Measurements from ENCODE around the gene DDAH1. TPM values are rescaled to one million over a fixed set of nuclear protein-coding genes. Genes with fewer than 3 reads are reported as not detected.
A peak's percentile ranks its signal among the peaks of the same experiment; 100 is the strongest.

DDAH1 gene
- total RNA-seq, 1 donor, result 88.9 TPM

DNA sequence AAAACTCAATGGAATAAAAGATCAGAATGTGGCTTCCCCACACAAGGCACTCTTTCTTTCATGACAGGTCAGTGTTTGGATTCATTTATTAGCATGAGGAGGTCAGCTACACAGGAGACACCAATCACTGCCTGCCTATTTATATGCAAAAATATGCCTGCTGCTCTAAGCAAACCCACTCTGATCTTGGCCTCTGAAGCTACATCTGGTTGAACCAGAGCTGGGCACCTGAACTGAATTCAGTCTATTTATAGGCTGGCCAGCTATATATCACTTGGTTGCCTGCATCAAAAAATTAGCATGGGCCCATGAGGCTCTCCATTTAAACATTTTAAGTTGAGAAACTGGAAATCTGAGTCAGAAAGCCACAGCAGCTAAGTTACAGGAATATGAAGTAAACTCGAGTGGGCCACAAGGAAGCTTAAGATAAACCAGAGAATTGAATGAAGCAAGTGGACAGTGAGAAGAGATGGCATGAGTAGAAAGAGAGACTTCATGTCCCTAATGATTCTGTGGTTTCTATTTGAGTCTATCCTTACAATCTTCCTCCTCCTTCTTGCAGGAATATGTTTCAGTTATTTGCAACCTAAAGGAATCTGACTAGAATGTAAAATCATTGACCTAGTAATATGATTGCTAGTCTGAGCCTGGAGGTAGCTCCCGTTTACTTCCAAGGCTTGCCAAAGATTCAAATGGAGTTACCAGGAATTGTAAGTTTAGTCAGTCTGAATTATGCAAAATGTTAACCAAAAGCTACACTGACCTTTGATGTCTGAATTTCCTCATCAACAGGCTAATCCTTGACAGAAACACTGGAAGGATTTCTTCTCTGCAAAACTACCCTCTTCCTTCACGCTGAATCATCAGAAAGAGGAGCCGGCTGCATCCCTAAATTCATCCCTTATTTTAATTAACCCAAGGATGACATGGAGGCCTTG is 17.7 kb downstream of the DDAH1 start:
- DNase-seq (ENCODE audit: low read depth), result peak; percentile 55
- no peak overlapping the region for H3K4me3 ChIP-seq (ENCODE audit: low read depth, low read length)
- TF ChIP-seq, protein P1, sequence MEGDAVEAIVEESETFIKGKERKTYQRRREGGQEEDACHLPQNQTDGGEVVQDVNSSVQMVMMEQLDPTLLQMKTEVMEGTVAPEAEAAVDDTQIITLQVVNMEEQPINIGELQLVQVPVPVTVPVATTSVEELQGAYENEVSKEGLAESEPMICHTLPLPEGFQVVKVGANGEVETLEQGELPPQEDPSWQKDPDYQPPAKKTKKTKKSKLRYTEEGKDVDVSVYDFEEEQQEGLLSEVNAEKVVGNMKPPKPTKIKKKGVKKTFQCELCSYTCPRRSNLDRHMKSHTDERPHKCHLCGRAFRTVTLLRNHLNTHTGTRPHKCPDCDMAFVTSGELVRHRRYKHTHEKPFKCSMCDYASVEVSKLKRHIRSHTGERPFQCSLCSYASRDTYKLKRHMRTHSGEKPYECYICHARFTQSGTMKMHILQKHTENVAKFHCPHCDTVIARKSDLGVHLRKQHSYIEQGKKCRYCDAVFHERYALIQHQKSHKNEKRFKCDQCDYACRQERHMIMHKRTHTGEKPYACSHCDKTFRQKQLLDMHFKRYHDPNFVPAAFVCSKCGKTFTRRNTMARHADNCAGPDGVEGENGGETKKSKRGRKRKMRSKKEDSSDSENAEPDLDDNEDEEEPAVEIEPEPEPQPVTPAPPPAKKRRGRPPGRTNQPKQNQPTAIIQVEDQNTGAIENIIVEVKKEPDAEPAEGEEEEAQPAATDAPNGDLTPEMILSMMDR (IDR thresholded peaks at IDR 0.05; ENCODE audit: insufficient read depth, low read length), result no peak

DNA sequence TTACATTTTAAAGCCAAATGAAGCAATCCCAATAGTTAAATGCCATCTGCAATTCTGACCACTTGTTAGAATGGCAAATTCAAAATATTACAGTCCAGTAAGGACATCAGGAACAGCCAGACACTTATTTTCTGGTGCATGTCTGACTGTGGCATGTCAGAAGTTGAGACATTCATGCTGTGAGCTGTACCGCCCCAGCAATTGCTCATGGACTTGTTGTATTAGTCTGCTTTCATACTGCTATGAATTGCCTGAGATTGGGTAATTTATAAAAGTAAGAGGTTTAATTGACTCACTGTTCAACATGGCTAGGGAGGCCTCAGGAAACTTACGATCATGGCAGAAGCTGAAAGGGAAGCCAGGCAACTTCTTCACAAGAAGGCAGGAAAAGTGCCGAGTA is 19.1 kb downstream of the DDAH1 start:
- DNase-seq (ENCODE audit: low read depth), result peak; percentile 65
- TF ChIP-seq, protein P1 (IDR thresholded peaks at IDR 0.05; ENCODE audit: insufficient read depth, low read length), result no peak
- H3K4me3 ChIP-seq (ENCODE audit: low read depth, low read length), result no peak overlapping the region

DNA sequence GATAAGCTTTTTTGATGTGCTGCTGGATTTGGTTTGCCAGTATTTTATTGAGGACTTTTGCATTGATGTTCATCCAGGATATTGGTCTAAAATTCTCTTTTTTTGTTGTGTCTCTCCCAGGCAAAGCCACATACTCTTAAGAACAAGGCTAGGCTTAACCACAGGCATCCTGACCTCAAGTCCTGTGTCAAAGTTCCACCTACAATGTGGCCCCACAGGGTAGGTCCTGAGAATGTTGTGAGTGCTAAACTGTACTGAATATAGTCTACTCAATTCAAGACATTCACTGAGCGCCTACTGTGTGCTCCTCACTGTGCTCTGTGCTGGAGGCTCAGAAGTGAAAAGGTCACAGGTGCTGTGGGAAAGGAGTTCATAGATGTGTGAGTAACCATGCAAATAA is 20.6 kb downstream of the DDAH1 start:
- no peak for DNase-seq (ENCODE audit: low read depth)
- TF ChIP-seq, protein P1 (IDR thresholded peaks at IDR 0.05; ENCODE audit: insufficient read depth, low read length), result no peak
- H3K4me3 ChIP-seq (ENCODE audit: low read depth, low read length), result no peak overlapping the region

DNA sequence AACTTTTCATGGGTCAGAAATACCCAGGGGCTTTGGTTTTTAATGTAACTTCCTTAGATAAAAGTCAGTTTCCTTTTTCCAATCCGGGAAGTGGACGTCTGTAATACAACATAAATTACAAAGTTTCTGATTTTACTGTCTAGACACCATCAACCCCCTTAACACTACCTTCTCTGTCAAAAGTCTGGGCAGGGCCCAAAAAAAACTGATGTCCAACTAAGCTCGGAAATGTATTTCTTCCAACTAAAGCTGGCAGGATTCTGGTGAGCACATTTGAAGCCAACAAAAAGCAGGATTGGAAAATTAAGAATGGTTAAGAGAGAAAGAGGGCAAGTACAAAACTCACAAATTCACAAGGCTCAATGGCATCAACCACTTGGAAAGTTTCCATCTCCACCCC is 24.3 kb downstream of the DDAH1 start:
- peak; percentile 43 for DNase-seq (ENCODE audit: low read depth)
- TF ChIP-seq, protein P1 (IDR thresholded peaks at IDR 0.05; ENCODE audit: insufficient read depth, low read length), result no peak
- no peak overlapping the region for H3K4me3 ChIP-seq (ENCODE audit: low read depth, low read length)

DNA sequence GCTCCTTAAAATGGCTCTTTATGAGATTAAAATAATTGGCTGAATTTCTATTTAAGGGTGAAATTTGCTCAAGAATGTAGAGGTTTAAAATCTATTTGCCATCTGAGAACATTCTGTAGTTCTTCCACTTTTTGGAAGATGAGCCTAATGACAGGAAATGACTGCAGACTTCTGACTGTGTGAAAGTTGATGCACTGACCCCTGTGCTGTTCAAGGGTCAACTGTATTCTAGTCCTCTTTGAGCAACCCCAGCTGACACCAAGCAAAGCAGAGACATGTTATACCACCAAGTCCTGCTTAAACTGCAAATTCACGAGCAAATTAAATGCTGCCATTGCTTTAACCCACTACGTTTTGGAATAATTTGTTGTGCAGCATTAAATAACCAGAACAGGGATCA is 26.6 kb downstream of the DDAH1 start:
- DNase-seq (ENCODE audit: low read depth), result no peak
- H3K4me3 ChIP-seq (ENCODE audit: low read depth, low read length), result no peak overlapping the region
- TF ChIP-seq, protein P1 (IDR thresholded peaks at IDR 0.05; ENCODE audit: insufficient read depth, low read length), result no peak

DNA sequence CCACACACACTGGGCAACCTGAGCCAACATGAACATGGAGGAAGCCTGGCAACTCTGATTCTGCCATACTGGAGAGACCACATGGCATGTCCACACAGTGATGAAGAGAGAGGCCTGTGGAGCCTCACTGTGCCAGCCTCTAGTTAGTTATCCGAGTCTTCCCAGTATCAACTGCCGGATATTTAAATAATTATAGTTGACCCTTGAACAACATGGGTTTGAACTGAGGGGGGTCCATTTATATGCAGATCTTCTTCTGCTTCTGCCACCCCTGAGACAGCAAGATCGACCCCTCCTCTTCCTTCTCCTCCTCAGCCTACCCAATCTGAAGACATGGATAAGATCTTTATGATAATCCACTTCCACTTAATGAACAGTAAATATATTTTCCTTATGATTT is 27.8 kb downstream of the DDAH1 start:
- TF ChIP-seq, protein P1 (IDR thresholded peaks at IDR 0.05; ENCODE audit: insufficient read depth, low read length), result no peak
- DNase-seq (ENCODE audit: low read depth), result no peak
- H3K4me3 ChIP-seq (ENCODE audit: low read depth, low read length), result no peak overlapping the region
